ENCODE results near the gene DNAH17. TPM values are rescaled to one million over a fixed set of nuclear protein-coding genes. Genes with fewer than 3 reads are reported as not detected.

Gene DNAH17
- total RNA-seq, 1 experiment from 2014 or later, result 0.76 TPM

DNA sequence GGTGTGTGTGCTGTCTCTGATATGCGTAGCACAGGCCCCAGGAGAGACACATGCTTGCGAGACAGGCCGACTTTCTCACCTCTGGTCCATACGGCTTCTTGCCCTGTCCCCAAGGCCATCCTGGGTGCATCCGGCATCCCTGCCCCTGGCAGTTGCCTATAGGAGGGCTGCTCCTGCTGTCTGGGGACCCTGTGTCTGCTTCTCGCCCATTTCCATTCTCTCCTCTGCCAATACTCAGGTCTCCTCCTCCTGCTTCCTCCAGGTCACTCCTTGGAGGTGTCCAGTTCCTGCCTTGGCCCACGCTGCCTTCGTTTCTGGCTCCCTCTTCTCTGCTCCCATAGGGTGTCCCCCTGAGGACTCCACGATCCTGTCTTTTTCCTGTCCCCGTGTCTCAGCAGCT, 89.0 kb downstream of the DNAH17 start:
- Histone ChIP-seq H3K9me2 (ENCODE audit: insufficient read depth) (no peaks in the 10 kb centered on the region), H2AFZ (no peak overlapping the region), H3K9me3 (ENCODE audit: insufficient read depth, low read depth) (no peaks in the 10 kb centered on the region), H3F3A (ENCODE audit: insufficient read depth, low read depth) (no peaks in the 10 kb centered on the region), H4K20me1 (ENCODE audit: insufficient read depth) (no peaks in the 10 kb centered on the region), H3K4me1 (replicated peaks; ENCODE audit: insufficient read depth) (no peaks in the 10 kb centered on the region), H3K36me3 (ENCODE audit: low read depth) (no peaks in the 10 kb centered on the region), H3K4me3 (no peak overlapping the region), H3K4me2 (no peak overlapping the region), H3K79me2 (ENCODE audit: low read depth) (no peaks in the 10 kb centered on the region), H3K27me3 (ENCODE audit: insufficient read depth, low read depth) (no peaks in the 10 kb centered on the region), H3K27ac (no peak overlapping the region)
- ChIA-PET CTCF (no interaction called here), POLR2A (ENCODE audit: unreplicated experiment) (interaction anchor here (0.5 kb wide), 1 partner anchor 128 kb away, joined by 14 read pairs; the partner anchor contains the start of gene SOCS3)
- no peak for TF ChIP-seq EZH2 (IDR thresholded peaks at IDR 0.05; ENCODE audit: low read depth)
- TF ChIP-seq, protein P1, sequence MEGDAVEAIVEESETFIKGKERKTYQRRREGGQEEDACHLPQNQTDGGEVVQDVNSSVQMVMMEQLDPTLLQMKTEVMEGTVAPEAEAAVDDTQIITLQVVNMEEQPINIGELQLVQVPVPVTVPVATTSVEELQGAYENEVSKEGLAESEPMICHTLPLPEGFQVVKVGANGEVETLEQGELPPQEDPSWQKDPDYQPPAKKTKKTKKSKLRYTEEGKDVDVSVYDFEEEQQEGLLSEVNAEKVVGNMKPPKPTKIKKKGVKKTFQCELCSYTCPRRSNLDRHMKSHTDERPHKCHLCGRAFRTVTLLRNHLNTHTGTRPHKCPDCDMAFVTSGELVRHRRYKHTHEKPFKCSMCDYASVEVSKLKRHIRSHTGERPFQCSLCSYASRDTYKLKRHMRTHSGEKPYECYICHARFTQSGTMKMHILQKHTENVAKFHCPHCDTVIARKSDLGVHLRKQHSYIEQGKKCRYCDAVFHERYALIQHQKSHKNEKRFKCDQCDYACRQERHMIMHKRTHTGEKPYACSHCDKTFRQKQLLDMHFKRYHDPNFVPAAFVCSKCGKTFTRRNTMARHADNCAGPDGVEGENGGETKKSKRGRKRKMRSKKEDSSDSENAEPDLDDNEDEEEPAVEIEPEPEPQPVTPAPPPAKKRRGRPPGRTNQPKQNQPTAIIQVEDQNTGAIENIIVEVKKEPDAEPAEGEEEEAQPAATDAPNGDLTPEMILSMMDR (conservative IDR thresholded peaks at IDR 0.05), result no peak
- no peak for DNase-seq
- BruUV-seq (replicated peaks), result no TSS peak
- intact Hi-C loops (cut with micrococcal nuclease; ENCODE audit: unreplicated experiment), result loop anchor here (10.0 kb wide), 1 partner anchor 123 kb away; the partner anchor contains the start of gene SOCS3

DNA sequence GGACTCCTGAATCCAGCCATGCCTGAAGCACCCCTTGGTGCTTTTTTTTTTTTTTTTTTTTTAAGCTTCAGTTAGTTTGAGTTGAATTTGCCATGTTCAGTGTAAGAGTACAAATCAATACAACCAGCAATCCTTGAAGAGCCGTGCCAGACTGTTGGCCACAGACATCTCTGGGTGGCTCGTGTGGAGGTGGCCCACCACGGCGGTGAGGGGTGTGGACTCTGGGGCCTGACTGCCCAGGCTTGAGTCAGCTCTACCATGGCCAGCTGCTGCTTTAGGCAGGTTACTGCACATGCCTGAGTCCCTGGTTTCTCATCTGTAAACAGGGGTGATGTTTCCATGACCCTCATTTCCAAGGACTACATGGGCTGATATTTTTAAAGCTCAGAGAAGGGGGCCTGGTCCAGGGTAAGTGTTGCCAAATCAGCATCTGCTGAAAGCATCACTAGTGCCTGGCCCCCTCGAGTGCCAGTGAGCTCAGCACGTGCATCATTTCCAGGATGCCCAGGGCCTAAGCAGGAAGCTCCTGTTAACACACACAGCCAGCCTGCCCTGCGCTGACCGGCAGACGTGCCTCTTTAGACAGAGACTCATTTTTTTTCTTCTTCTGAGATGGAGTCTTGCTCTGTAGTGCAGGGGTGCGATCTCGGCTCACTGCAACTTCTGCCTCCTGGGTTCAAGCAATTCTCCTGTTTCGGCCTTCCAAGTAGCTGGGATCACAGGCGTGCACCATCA, 90.1 kb downstream of the DNAH17 start:
- POLR2A ChIA-PET (ENCODE audit: unreplicated experiment), result interaction anchor here (0.6 kb wide), 1 partner anchor 103 kb away, joined by 4 read pairs; no protein-coding TSS in a partner anchor
- Histone ChIP-seq H3K4me1 (replicated peaks; ENCODE audit: insufficient read depth) (no peaks in the 10 kb centered on the region), H3K9me2 (ENCODE audit: insufficient read depth) (no peaks in the 10 kb centered on the region), H2AFZ (no peak overlapping the region), H3K4me3 (no peak overlapping the region), H3K9me3 (ENCODE audit: insufficient read depth, low read depth) (no peaks in the 10 kb centered on the region), H3K79me2 (ENCODE audit: low read depth) (no peaks in the 10 kb centered on the region), H4K20me1 (ENCODE audit: insufficient read depth) (no peaks in the 10 kb centered on the region), H3K27me3 (ENCODE audit: insufficient read depth, low read depth) (no peaks in the 10 kb centered on the region), H3K4me2 (no peak overlapping the region), H3K27ac (no peak overlapping the region), H3K36me3 (ENCODE audit: low read depth) (no peaks in the 10 kb centered on the region), H3F3A (ENCODE audit: insufficient read depth, low read depth) (no peaks in the 10 kb centered on the region)
- DNase-seq, result no peak
- intact Hi-C loops (cut with micrococcal nuclease; ENCODE audit: unreplicated experiment), result loop anchor here (10.0 kb wide), 1 partner anchor 122 kb away; the partner anchor contains the start of gene SOCS3
- no TSS peak for BruUV-seq (replicated peaks)
- no peak for TF ChIP-seq EZH2 (IDR thresholded peaks at IDR 0.05; ENCODE audit: low read depth)
- TF ChIP-seq, protein P1 (conservative IDR thresholded peaks at IDR 0.05), result no peak
- CTCF ChIA-PET, result interaction anchor here (0.6 kb wide), 1 partner anchor 42 kb away, joined by 5 read pairs; no protein-coding TSS in a partner anchor

GRCh38 chr17:78486228-78486802, 90.9 kb downstream of the DNAH17 start:
- no peak for TF ChIP-seq EZH2 (IDR thresholded peaks at IDR 0.05; ENCODE audit: low read depth)
- TF ChIP-seq, protein P1 (conservative IDR thresholded peaks at IDR 0.05), result no peak
- Histone ChIP-seq H3K9me2 (ENCODE audit: insufficient read depth) (no peaks in the 10 kb centered on the region), H3K9me3 (ENCODE audit: insufficient read depth, low read depth) (no peaks in the 10 kb centered on the region), H3K4me2 (no peak overlapping the region), H3F3A (ENCODE audit: insufficient read depth, low read depth) (no peaks in the 10 kb centered on the region), H3K79me2 (ENCODE audit: low read depth) (no peaks in the 10 kb centered on the region), H3K27ac (no peak overlapping the region), H2AFZ (no peak overlapping the region), H3K4me1 (replicated peaks; ENCODE audit: insufficient read depth) (no peaks in the 10 kb centered on the region), H3K36me3 (ENCODE audit: low read depth) (no peaks in the 10 kb centered on the region), H3K4me3 (no peak overlapping the region), H3K27me3 (ENCODE audit: insufficient read depth, low read depth) (no peaks in the 10 kb centered on the region), H4K20me1 (ENCODE audit: insufficient read depth) (no peaks in the 10 kb centered on the region)
- intact Hi-C loops (cut with micrococcal nuclease; ENCODE audit: unreplicated experiment), result loop anchor here (10.0 kb wide), 1 partner anchor 122 kb away; the partner anchor contains the start of gene SOCS3
- no peak for DNase-seq
- no TSS peak for BruUV-seq (replicated peaks)
- ChIA-PET CTCF (no interaction called here), POLR2A (ENCODE audit: unreplicated experiment) (interaction anchor here (0.6 kb wide), 1 partner anchor 251 kb away, joined by 5 read pairs; no protein-coding TSS in a partner anchor)
